SK-N-MC (cell line): ENCODE measurements around the gene PASD1.

Source experiments
- DNase-seq: peaks from one replicate; pipeline ENCODE4 v3.0.0-alpha.2; 2011; ENCODE audit warnings: low read depth, low spot score
- H3K27ac ChIP-seq: fragments of 200-600 bp; sonication (generic); 2 replicates; pipeline ENCODE4 v1.5.1; 2016; ENCODE audit warnings: mixed run types
- H3K36me3 ChIP-seq: fragments of 200-600 bp; sonication (generic); 2 replicates; pipeline ENCODE4 v1.6.1; 2017; ENCODE audit warnings: antibody characterized with exemption, low read length, mixed read lengths; ENCODE audit not compliant: insufficient read depth
- H3K4me3 ChIP-seq: fragments of 200-600 bp; sonication (generic); 2 replicates; pipeline ENCODE4 v1.5.1; 2016
- H3K9ac ChIP-seq: fragments of 200-600 bp; sonication (generic); 2 replicates; pipeline ENCODE4 v1.8.0; 2017; ENCODE audit warnings: mixed run types, mixed read lengths; ENCODE audit not compliant: insufficient read length
- H3K9me3 ChIP-seq: fragments of 200-600 bp; sonication (generic); 2 replicates; pipeline ENCODE4 v1.6.1; 2017; ENCODE audit warnings: low read depth, mild to moderate bottlenecking, antibody characterized with exemption, low read length, moderate library complexity, mixed read lengths
- EZH2 ChIP-seq: fragments of 200-600 bp; sonication (generic); IDR thresholded peaks from one replicate; pipeline ENCODE4 v1.6.1; 2017; ENCODE audit warnings: antibody characterized with exemption
- FOXP2 ChIP-seq: optimal IDR thresholded peaks from 2 replicates; pipeline ENCODE3; 2011; ENCODE audit warnings: mild to moderate bottlenecking, moderate library complexity; ENCODE audit not compliant: insufficient read depth; ENCODE audit errors: extremely low read length, control extremely low read depth
- POLR2AphosphoS5 ChIP-seq: IDR thresholded peaks from 2 replicates; pipeline ENCODE4 v1.6.1; 2012; ENCODE audit warnings: mild to moderate bottlenecking, low read depth, low read length, borderline replicate concordance

PASD1 gene

GRCh38 chrX:151714362-151714761 lies 150.9 kb downstream of the PASD1 start:
- TF ChIP-seq FOXP2 = no peak
- no peak for TF ChIP-seq POLR2AphosphoS5
- no peak for TF ChIP-seq EZH2
- Histone ChIP-seq H3K9me3 (no peaks in the 10 kb centered on the region), H3K27ac (no peak overlapping the region), H3K36me3 (no peaks in the 10 kb centered on the region), H3K9ac (no peak overlapping the region), H3K4me3 (no peak overlapping the region)
- no peak for DNase-seq

GRCh38 chrX:151715752-151716151 lies 152.3 kb downstream of the PASD1 start, which contains the start of gene FATE1:
FATE1 (plus strand) TSS chrX:151716035; CDS start chrX:151716120, 85 bp downstream.
- Histone ChIP-seq H3K9me3 (no peaks in the 10 kb centered on the region), H3K9ac (no peak within 1 kb of the TSS), H3K36me3 (no peaks in the 10 kb centered on the region), H3K27ac (no peak within 1 kb of the TSS), H3K4me3 (no peak within 1 kb of the TSS)
- no peak for DNase-seq
- no peak for TF ChIP-seq EZH2

- Histone ChIP-seq H3K9ac (no peak overlapping the region), H3K36me3 (no peaks in the 10 kb centered on the region), H3K9me3 (no peaks in the 10 kb centered on the region), H3K27ac (no peak overlapping the region), H3K4me3 (no peak overlapping the region)
- TF ChIP-seq EZH2 (no peak), POLR2AphosphoS5 (no peak), FOXP2 (no peak)
- no peak for DNase-seq
Observed at GRCh38 chrX:151722241-151722846, 158.9 kb downstream of the PASD1 start.

DNA sequence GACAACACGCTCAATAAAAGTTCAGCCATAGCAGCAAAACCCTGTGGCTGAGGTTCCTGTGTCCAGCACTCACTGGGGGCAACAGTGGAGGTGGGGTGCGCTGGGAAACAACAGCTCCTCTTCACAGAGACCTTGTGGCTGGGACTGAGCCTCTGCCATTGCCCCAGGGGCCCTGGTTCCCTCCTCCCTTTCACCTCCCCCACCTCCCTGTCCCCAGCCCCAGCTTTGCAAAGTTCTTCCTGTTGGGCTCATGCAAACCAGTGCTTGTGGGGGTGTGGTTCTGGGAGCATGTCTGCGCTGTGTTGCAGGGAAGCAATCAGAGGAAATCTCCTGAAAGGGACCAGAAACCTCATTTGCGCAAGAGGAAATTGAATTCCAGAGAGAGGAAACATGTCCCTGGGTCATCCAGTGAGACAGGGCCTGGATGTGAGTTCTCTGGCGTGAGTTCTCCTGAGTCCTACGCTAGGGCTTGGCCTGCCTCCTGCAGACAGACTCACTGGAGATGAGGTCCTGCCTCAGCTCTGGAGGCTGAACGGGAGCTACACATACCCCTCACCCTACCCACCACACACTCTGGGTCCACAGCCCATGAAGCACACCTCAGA lies 159.8 kb downstream of the PASD1 start:
- Histone ChIP-seq H3K36me3 (no peaks in the 10 kb centered on the region), H3K4me3 (no peak overlapping the region), H3K9me3 (no peaks in the 10 kb centered on the region), H3K27ac (no peak overlapping the region), H3K9ac (no peak overlapping the region)
- TF ChIP-seq FOXP2 (no peak), EZH2 (no peak), POLR2AphosphoS5 (no peak)
- DNase-seq = peak; percentile 14

- H3K36me3 ChIP-seq = no peaks in the 10 kb centered on the region
- TF ChIP-seq POLR2AphosphoS5 (no peak), FOXP2 (no peak), EZH2 (no peak)
- no peak overlapping the region for H3K27ac ChIP-seq
- no peaks in the 10 kb centered on the region for H3K9me3 ChIP-seq
- no peak for DNase-seq
- no peak overlapping the region for H3K4me3 ChIP-seq
- no peak overlapping the region for H3K9ac ChIP-seq
Observed at GRCh38 chrX:151724563-151725337, 161.3 kb downstream of the PASD1 start.

- Histone ChIP-seq H3K9ac (no peak overlapping the region), H3K4me3 (no peak overlapping the region), H3K9me3 (no peaks in the 10 kb centered on the region), H3K36me3 (no peaks in the 10 kb centered on the region), H3K27ac (no peak overlapping the region)
- no peak for TF ChIP-seq POLR2AphosphoS5
- DNase-seq = no peak
Observed at GRCh38 chrX:151725338-151725614, 161.8 kb downstream of the PASD1 start.
